RWPE2 (cell line): Measurements from ENCODE around the gene PLA2G2D.
"Not testable (repeated sequence)": the region's sequence is repeated elsewhere in the genome, so short reads cannot be mapped to it uniquely, and the experiment has no call there.

Experiments used
- ATAC-seq: fragments of 200-7000 bp; cut with Tn5 transposase; 3 replicates; pipeline ENCODE4 v1.9.1; 2021; ENCODE audit warnings: low read depth
- DNase-seq: peaks from one replicate; pipeline ENCODE4 v3.0.0-alpha.2; 2020; ENCODE audit warnings: low spot score
- H3K27ac ChIP-seq: fragments of 450-650 bp; 2 replicates; pipeline ENCODE4 v1.5.1; 2017; ENCODE audit warnings: mild to moderate bottlenecking; ENCODE audit not compliant: poor library complexity, severe bottlenecking
- H3K27me3 ChIP-seq: fragments of 250-450 bp; sonication (Bioruptor Pico); 2 replicates; pipeline ENCODE4 v1.5.1; 2021; ENCODE audit warnings: mild to moderate bottlenecking, moderate library complexity; ENCODE audit not compliant: insufficient read depth, poor library complexity, severe bottlenecking
- H3K36me3 ChIP-seq: fragments of 250-450 bp; sonication (Bioruptor Pico); 2 replicates; pipeline ENCODE4 v1.5.1; 2020; ENCODE audit warnings: low read depth, mild to moderate bottlenecking, moderate library complexity
- H3K4me1 ChIP-seq: fragments of 250-450 bp; sonication (Bioruptor Pico); 2 replicates; pipeline ENCODE4 v1.5.1; 2021; ENCODE audit warnings: mild to moderate bottlenecking, moderate library complexity; ENCODE audit not compliant: insufficient read depth, poor library complexity, severe bottlenecking
- H3K4me3 ChIP-seq: fragments of 250-450 bp; sonication (Bioruptor Pico); 2 replicates; pipeline ENCODE4 v1.5.1; 2021; ENCODE audit warnings: mild to moderate bottlenecking, moderate library complexity; ENCODE audit not compliant: severe bottlenecking
- H3K9me3 ChIP-seq: fragments of 250-450 bp; sonication (Bioruptor Pico); 2 replicates; pipeline ENCODE4 v1.5.1; 2021; ENCODE audit warnings: mild to moderate bottlenecking, moderate library complexity; ENCODE audit not compliant: severe bottlenecking
- CTCF ChIP-seq: fragments of 450-650 bp; IDR thresholded peaks from one replicate; pipeline ENCODE4 v1.5.1; 2017; ENCODE audit warnings: mild to moderate bottlenecking, moderate library complexity; ENCODE audit not compliant: poor library complexity, severe bottlenecking

The PLA2G2D gene

DNA sequence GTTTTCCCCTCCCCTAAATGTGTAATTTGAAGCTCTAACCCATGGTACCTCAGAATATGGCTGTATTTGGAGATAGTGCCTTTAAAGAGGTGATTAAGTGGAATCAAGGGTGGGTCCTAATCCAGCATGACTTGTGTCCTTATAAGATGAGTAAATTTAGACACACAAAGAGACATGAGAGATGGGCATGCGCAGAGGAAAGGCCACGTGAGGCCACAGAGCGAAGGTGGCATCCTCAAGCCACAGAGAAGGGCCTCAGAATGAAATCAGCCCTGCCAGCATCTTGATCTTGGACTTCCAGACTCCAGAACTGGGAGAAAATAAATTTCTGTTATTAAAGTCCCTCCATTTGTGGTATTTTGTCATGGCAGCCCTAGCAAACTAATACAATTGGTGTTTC lies 16.9 kb upstream of the PLA2G2D start:
- Histone ChIP-seq H3K4me1 (peaks cover 5% of the 10 kb centered on the region), H3K27me3 (no peaks in the 10 kb centered on the region), H3K27ac (no peak overlapping the region), H3K36me3 (no peaks in the 10 kb centered on the region), H3K9me3 (no peaks in the 10 kb centered on the region), H3K4me3 (no peak overlapping the region)
- DNase-seq (no peak), ATAC-seq (no peak)
- no peak for TF ChIP-seq CTCF

DNA sequence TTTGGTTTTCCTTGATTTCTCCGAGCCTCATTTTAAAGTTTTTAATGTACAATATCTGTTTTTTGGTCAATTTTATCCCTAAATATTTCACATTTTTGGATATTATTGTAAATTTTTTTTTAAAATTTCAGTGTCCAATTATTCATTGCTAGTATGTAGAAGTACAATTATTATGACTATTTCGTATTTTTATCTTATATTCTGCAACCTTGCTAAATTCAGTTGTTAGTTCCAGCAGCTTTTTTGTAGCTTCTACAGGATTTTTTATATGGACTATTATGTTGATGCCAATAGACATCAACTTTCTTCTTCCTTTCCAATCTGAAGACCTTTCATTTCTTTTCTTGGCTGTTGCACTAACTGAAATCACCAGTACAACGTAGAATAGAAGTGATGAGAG lies 15.7 kb upstream of the PLA2G2D start:
- DNase-seq = no peak
- Histone ChIP-seq H3K4me1 (peaks cover 5% of the 10 kb centered on the region), H3K27me3 (no peaks in the 10 kb centered on the region), H3K36me3 (no peaks in the 10 kb centered on the region), H3K27ac (no peak overlapping the region), H3K4me3 (no peak overlapping the region), H3K9me3 (no peaks in the 10 kb centered on the region)
- no peak for ATAC-seq
- no peak for TF ChIP-seq CTCF

DNA sequence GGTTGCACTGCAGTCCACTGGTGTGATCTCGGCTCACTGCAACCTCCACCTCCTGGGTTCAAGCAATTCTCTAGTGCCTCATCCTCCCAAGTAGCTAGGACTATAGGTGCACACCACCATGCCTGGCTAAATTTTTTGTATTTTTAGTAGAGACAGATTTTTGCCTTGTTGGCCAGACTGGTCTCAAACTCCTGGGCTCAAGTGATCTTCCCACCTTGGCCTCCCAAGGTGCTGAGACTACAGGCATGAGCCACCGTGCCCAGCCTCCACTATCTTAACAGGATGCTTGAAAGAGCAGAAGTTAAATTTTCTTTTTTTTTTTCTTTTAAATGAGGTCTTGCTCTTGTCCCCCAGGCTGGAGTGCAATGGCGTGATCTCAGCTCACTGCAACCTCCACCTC lies 11.2 kb upstream of the PLA2G2D start:
- H3K4me3 ChIP-seq, H3K27ac ChIP-seq, H3K36me3 ChIP-seq, DNase-seq, H3K9me3 ChIP-seq, H3K4me1 ChIP-seq, H3K27me3 ChIP-seq, ATAC-seq: not testable (repeated sequence)

DNA sequence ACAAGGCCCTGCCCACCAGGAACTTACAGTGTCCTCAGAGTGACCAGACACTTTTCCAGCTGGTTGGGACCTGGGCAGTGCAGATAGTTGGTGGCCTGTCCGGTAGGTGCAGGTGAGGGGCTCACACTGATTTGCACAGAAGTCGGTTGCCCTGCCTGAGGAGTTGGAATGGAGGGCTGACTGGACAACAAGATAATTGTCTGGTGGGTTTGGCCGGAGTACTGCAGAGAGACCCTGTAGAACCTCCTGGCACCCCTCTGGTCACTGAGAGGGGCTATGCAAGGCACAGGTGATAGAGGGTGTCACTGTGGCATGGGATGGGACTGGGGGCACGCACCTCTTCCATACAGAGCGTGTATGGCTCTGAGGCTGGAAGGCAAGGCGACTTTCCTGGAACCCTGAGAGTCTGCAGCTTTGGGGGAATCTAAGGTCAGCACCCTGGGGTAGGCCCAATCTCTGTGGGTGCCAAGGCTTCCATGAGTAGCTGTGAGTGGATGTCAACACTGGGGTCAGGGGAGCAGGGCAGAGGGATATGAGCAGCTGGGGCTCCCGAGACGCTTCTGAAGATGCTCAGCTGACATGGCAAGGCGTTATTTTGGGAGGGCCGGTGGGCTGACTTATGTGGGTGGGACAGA lies 7.6 kb upstream of the PLA2G2D start:
- TF ChIP-seq CTCF = no peak
- peaks cover 11% of the 10 kb centered on the region for H3K4me1 ChIP-seq
- no peaks in the 10 kb centered on the region for H3K27me3 ChIP-seq
- no peaks in the 10 kb centered on the region for H3K36me3 ChIP-seq
- ATAC-seq (no peak), DNase-seq (no peak)
- H3K9me3 ChIP-seq = no peaks in the 10 kb centered on the region
- no peak overlapping the region for H3K27ac ChIP-seq
- H3K4me3 ChIP-seq = no peak overlapping the region

GRCh38 chr1:20126041-20126805 lies 6.9 kb upstream of the PLA2G2D start:
- ATAC-seq (no peak), DNase-seq (no peak)
- Histone ChIP-seq H3K27me3 (no peaks in the 10 kb centered on the region), H3K36me3 (no peaks in the 10 kb centered on the region), H3K27ac (no peak overlapping the region), H3K4me3 (no peak overlapping the region), H3K4me1 (peaks cover 11% of the 10 kb centered on the region), H3K9me3 (no peaks in the 10 kb centered on the region)
- no peak for TF ChIP-seq CTCF
